Renal pelvis (tissue), 12 donors: ENCODE data around the gene PRAC2. TPM values are rescaled to one million over a fixed set of nuclear protein-coding genes. Genes with fewer than 3 reads are reported as not detected.
"Not testable (repeated sequence)": the region's sequence is repeated elsewhere in the genome, so short reads cannot be mapped to it uniquely, and the experiment has no call there.

Experiments
- DNase-seq: peaks from one replicate; pipeline ENCODE4 v3.0.0-alpha.2; 2013
- long read RNA-seq, 16 experiments: transcript quantifications; one replicate each; lab custom pipeline, GENCODE V29; 2026
- polyA plus RNA-seq, 3 donors: library from polyadenylated mRNA; unstranded; fragments of 120-200 nt; gene quantifications; one replicate each; pipeline ENCODE4 v1.2.1, GENCODE V29; 2013; ENCODE audit not compliant: insufficient read length in 3 of 3

Gene PRAC2
- not detected for polyA plus RNA-seq
- long read RNA-seq, donor 1: 0 reads
- long read RNA-seq, donor 2: 0 reads
- long read RNA-seq, donor 3: 0 reads
- long read RNA-seq, donor 4: 0 reads
- long read RNA-seq, donor 5: 0 reads
- long read RNA-seq, donor 6: 0 reads
- long read RNA-seq, donor 7: 0 reads
- long read RNA-seq, donor 8: 0 reads
- long read RNA-seq, donor 9: 0 reads
- long read RNA-seq, donor 10: 0 reads
- long read RNA-seq, donor 11: 0 reads
- long read RNA-seq, donor 12: 0 reads
- long read RNA-seq, donor 13: 0 reads
- long read RNA-seq, donor 14: 0 reads
- long read RNA-seq, donor 15: 0 reads
- long read RNA-seq, donor 16: 0 reads

DNA sequence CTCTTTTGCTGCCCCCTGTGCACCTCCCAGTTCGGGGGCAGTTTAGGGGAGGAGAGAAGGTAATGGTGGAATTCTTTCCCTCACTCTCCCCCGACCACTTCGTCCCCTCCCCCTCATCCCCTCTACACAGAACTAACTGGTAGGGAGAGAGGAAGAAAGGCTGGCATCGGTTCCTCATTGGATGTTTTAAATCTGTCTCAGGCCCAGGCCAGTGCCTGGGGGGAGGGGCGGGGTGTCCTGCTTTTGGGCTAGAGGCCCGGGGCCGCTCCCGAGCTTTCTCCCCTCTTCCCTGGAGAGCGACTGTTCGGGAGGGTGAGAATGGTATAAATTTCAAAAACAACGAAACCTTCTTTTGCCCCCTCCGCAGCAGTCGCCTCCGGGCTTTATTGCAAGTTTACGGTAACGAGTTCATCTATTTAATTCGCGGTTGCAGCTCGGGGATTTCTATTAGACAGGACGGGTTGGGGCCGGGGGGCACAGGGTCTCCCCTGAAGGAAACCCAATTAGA is at the start of gene PRAC2:
Gene PRAC2, plus strand, starts transcription at position 271 of the 508 bp plus-strand sequence. CDS start 1,226 bp downstream, outside the sequence.
- no peak for DNase-seq

DNA sequence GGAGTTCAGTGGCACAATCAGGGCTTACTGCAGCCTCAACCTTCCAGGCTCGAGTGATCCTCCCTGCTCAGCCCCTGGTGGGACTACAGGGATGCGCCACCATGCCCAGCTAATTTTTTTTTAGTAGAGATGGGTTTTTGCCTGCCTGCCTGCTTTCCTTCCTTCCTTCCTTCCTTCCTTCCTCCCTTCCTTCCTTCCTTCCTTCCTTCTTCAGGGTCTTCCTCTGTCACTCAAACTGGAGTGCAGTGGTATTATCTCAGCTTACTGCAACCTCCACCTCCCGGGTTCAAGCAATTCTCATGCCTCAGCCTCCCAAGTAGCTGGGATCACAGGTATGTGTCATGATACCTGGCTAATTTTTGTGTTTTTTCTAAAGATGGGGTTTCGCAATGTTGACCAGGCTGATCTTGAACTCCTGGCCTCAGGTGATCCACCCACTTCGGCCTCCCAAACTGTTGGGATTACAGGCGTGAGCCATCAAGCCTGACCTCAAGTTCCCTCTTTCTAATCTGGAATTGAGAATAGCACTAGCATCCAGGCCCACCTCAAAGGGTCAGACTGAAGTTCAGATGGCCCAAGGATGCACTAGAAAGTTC is 45.9 kb upstream of the PRAC2 start:
- no peak for DNase-seq

DNA sequence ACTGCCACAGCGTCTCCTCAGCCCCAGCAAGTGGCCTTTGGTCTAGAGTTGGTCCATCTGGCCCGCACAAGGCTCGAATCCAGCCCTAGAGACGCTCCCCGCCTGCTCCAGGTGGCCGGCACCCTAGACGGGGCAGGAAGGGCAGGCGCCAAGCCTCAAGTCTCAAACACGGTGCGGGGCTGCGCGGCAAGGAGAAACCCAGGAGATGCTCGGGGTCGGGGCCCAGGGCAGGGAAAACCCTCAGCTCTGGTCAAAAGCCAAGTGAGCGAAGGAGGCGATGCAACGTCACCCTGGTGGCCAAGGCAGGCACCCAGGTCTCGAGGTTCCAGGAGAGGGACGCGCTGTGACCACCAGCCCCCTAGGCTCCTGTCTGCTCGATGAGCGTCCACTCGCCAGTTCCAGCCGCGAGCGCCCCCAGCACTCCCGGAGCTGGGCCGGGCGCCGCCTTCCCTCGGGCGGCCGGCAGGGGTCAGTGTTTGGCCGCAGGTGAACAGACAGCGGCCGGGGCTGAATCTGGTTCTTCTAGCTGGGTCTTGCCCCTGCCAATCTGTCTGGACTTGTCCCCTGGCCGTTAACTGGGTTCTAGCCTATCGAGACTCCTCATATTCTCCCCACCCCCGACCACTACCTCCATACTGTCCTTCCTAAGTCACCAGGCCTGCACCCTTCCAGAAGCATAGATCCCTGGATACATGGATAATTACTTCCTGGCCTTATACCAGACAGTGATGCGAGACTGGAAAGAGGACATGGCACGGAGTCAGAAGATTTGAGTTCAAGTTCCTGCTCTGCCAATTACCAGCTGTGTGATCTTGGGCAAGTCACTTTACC is 44.6 kb upstream of the PRAC2 start:
- peak; percentile 56 for DNase-seq

DNA sequence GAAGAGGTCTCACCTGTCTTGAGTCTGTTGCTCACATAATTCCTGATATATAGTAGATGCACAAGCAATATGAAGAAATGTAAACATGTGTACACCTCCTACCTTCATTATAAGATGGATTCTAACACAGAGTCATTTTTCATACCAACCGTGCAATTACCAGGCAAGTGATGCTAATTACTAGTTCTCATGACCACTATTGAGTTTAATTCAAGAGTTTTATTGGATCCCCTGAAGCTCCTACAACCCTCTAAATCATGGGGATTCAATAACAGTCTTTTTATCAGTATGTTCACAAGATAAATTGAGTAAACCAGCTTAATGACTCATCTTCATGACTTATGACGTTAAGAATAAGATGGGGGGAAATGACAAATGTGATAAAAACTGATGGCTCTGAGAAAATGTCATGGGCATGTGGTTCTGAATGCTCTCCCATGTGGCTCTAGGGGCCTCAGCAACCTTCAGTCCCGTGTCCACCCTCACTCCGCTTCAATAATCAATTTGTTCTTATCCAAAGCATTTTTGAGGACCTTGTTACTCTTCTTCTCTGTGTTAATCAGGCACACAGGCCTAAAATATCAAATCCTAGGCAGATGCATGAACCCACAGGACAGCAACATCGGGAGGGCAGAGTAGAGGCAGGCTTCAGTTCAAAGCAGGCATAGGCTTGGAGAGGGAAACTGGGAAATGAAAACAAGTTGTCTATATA is 43.4 kb upstream of the PRAC2 start:
- DNase-seq: no peak

DNA sequence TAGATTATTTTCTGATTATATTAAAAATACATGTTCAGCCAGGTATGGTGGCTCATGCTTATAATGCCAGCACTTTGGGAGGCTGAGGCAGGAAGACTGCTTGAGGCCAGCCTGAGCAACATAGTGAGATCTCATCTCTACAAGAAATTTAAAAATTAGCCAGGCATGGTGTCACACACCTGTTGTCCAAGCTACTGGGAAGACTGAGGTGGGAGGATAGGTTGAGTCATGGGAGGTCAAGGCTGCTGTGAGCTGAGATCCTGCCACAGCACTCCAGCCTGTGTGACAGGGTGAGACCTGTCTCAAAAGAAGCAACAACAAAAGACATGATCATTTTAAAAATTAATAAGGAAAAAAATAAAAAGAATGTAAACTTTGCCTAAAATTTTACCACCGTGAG is 41.4 kb upstream of the PRAC2 start:
- DNase-seq: no peak

DNA sequence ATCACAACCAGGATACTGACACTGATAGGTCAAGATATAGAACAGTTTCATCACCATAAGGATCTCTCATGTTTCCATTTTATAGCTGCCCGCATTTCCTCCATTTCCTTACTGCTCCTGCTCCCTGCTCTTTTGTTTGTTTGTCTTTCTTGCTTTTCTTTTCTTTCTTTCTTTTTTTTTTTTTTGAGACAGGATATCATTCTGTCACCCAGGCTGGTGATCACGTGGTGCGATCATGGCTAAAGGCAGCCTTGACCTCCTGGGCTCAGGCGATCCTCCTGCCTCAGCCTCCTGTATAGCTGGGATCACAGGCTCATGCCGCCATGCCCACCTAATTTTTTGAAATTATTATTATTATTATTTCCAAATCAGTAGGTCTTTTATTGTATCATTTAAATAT is 32.3 kb upstream of the PRAC2 start:
- DNase-seq: no peak

DNA sequence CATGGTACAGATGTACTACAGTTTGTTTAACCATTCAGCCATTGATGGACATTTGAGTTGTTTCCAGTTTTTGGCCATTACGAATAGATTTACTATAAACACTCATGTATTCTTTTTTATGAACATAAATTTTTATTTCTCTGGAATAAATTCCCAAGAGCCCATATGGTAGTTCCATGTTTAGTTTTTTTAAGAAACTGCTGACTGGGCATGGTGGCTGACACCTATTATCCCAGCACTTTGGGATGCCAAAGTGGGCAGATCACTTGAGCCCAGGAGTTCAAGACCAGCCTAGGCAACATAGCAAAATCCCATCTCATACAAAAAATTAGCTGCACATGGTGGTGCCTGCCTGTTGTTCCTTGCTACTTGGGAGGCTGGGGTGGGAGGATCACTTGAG is 30.9 kb upstream of the PRAC2 start:
- DNase-seq: no peak

DNA sequence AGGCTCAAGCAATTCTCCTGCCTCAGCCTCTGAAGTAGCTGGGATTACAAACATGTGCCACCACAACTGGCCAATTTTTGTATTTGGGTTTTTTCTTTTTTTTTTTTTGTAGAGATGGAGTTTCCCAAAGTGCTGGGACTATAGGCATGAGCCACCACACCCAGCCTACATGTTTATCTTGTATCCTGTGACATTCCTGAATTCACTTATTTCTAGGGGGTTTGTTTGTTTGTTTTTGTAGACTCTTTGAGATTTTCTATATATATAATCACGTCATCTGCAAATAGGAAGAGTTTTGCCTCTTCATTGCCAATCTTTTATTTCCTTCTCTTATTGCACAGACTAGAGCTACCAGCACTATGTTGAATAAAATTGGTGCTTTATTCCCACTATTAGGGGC is 29.8 kb upstream of the PRAC2 start:
- DNase-seq: no peak

DNA sequence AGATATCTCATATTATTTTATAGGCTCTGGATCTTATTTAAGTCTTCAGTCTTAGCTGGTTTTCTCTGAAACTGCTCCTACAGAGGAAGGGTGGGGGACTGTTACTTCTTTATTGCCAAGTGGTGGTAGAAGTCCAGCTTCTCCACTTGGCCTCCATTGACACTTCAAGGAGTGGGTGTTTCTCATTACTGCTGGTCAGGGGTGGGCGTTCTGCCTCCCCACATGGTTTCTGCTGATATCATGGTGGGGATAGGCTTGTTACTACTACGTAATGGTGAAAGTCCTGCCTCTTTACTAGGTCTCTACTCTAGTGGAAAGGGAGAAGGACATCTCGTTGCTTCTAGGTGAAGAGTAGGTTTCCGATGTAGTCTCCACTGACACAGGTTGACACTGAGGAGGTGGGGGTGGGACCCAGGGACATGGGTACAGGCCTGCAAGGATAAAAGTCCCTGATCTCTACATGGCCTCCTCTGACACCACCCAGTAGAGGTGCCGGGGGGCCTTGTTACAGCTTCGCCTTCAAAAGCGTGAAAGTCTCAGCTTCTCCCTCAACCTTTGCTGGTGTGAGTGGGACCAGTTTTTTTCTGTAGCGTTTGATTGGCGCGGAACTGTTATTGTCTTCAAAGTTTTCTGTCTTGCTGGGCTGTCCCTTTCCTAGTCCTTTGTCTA is 21.0 kb upstream of the PRAC2 start:
- no peak for DNase-seq

DNA sequence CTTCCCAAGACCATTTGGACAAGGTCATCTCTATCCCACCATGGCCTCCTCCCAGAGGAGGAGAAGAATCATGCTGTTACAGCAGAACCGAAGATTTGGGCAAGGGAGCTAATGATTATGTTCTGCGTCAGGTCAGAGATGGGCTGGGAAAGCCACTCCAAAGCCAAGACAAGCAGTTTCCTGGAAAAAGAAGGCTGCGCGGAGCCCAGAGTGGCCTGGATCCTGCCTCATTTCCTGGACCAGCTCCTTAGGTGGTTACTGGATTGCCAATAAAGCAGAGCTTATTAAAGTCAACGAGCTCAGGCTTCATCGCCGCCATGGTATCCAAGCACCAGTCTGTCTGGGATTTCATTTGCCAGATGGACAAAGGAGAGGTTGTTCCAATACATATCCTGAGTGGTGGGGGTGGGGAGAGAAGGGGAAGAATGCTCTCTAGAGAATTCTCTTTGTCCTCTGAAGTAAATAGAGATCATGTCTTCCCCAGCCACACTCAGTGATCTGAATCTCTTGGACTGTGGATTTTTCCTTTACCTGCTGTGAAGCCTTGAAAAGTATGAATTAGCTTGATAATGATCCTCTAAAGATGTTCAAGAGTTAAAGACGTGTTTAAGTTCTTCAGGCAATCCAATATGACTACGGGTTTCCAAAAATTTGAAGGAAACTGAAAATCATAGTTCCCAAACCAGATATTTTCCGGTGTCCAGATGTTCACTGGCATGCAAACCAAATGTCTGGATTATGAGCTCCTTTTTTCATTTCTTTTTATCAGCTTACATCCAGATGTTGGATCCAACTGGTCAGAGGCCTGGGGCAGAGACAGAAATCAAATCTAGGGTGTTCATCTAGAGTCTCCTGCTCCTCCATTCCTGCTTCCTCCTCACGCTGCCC is 18.4 kb upstream of the PRAC2 start:
- DNase-seq: no peak

DNA sequence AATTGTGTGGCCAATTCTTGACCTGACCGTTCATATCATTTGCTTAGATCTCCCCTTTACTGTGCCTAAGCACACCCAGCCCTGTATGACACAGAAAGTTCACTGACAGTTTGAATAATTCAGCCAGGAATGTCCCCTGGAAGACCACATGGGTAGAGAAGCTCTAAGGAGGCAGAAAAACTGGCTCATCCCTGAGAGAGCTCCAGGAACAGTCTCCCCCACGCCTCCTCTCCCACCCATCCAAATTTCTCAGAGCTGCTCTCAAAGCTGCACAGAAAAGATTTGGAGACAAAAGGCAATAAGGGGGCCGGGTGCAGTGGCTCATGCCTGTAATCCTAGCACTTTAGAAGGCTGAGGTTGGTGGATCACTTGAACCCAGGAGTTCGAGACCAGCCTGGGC is 11.9 kb upstream of the PRAC2 start:
- DNase-seq: no peak

DNA sequence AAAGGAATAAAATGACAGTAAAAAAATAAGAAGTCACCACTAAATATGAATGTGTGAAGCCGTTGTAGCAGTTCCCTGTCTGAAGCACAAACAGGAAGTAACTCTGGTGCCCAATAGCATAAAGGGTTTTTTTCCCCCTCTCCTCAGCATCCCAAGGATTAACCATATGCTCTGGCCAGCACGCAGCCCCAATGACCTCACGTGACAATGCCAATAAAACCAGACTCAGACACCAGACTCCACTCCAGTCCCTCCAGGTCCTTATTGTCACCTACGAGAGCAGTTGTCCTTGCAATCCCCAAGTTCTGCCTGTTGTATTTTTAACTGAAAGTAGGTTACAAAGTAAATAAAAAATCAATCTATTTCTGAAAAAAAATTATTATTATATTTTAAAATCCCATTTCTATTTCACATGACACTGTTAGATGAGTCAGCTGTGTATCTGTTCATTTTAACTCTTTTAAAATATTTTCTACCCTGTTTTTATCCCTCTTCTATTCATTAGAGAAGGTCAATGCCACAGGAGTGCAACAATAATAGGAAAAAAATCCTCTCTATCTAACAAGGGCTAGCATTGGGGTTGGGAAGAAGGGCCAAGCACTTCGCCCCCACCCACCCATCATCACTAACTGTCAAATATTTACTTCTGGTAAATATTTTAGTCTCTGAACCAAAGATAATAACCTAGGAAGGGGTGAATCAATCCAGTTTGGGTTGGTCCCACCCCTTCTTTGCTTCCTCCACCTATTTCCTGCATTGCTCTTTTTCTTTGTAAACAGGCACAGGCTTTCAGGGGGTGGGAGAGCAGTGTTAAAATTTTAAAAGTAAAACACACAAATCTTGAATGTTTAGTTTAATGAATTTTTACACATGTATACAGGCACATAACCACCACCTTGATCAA is 7.2 kb upstream of the PRAC2 start:
- DNase-seq: no peak

DNA sequence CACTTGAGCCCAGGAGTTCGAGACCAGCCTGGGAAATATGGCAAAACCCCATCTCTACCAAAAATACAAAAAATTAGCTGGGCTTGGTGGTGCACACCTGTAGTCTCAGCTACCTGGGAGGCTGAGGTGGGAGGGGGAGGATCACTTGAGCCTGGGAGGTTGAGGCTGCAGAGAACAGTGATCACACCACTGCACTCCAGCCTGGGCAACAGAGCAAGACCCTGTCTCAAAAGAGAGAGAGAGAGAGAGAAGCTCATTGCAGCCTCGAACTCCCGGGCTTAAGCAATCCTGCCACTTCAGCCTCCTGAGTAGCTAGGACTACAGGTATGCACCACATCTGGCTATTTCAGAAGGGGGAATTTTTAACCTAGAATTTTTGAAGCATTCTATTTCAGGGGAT is 6.4 kb upstream of the PRAC2 start:
- DNase-seq: not testable (repeated sequence)

DNA sequence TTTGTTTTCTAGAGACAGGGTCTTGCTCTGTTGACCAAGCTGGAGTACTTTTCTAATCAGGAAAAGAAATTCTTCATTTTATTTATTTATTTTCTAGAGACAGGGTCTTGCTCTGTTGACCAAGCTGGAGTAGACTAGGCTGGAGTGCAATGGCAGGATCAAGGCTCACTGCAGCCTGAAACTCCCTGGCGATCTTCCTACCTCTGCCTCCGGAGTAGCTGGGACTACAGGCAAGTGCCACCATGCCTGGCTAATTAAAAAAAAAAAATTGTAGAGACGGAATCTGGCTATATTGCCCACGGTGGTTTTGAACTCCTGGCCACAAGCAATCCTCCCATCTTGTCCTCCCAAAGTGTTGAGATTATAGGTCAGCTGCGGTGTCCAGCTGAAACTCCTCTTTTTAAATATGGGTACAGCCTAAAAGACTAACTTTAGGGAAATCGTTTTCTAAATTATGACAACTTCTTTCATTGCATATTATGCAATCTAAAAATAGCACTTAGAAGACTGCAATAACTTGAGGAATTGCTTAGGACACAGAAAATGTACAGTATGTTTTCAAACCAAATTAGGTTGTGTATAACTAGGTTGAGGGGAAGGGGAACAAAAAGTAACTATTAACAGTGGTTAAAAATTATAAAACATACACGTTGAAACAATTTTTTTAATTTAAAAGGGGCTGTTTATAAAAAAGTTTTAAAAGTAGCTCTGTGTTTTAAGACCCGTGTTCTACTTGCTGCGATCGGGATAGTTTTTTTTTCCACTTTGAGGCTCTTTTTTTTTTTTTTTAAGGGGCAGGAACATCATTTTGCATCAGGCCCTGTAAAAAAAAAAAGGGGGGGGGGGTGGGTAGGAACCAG is 5.4 kb upstream of the PRAC2 start:
- DNase-seq: no peak

DNA sequence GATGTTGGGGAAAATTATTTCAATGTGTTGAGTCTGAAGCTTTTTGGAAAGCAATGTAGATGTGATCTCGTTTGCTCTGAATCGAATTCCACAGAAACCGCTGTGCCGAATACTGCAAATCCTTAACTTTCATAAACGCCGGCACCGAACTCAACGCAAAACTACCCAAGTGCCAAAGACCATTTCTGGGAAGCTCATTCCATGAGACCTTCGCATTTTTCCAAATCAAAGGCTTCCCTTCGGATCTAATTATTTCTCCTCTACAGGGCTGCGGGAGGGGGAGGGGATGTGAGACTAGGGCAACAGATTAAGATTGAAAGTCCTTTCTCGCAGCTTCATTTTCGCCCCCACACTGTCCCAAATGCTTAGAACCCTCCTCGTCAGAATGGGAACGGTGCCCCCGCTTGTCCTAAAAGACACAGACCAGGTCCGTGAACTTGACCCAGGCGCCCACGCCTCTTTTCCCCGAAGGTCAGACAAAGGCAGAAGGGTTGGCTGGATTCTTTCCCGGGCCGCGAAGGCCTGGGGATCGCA is 4.7 kb upstream of the PRAC2 start:
- DNase-seq: no peak

DNA sequence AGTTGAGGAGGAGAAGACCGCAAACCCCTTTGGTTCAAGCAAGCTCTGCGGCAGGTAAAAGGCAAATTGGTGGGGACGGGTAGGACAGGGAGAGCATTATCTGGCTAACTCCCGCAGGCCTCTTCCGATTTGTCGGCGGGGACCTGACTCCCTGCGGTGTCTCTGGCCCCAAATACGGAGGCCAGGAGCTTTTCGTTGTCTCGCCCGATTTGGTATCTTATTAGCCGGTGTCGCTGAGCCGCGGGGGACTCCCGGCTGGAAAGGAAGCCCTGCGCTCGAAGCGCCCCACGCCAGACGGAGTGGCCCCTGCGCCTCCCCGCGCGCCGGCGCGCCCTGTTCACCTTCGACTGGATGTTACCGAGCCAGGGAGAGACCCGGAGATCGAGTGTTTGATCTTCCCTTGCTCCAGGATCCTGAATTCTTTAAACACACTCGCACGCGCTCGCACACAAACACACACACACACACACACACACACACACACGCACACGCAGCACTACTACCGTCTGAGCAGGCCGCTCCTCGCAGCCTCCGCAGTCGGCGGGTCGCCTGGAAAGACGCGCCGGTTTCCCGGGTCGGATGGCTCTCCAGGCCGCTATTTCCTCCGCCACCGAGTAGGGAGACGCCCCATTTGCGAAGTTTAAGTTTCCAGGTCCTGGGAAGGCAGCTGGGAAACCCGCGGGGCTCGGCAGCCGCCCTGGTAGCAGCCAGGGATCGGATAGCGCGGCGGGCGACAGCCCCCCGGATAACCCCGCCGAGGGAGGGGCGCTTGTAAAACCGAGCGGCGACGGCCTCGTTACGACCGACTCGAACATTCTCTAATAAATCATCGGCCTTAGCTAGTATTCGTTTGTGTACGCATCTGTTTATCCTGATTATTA is 4.0 kb upstream of the PRAC2 start:
- no peak for DNase-seq
